H9 (cell line): ENCODE results near the gene CORIN. TPM values are rescaled to one million over a fixed set of nuclear protein-coding genes. Genes with fewer than 3 reads are reported as not detected.

Source experiments
- DNase-seq: peaks from one replicate; pipeline ENCODE4 v3.0.0-alpha.2; 2017
- H2AFZ ChIP-seq: one replicate; pipeline ENCODE4 v1.6.1; 2013; ENCODE audit warnings: mild to moderate bottlenecking, low read length, control low read depth, moderate library complexity
- H2AK5ac ChIP-seq: 2 replicates; pipeline ENCODE4 v1.6.1; 2013; ENCODE audit warnings: low read length, control low read depth, mixed read lengths; ENCODE audit not compliant: insufficient read length
- H2BK120ac ChIP-seq: one replicate; pipeline ENCODE4 v1.6.1; 2013; ENCODE audit warnings: low read depth, mild to moderate bottlenecking, low read length, control low read depth, inconsistent platforms; ENCODE audit not compliant: poor library complexity, severe bottlenecking
- H2BK12ac ChIP-seq: 2 replicates; pipeline ENCODE4 v1.6.1; 2013; ENCODE audit warnings: low read length, control low read depth, mixed read lengths, low read depth; ENCODE audit not compliant: insufficient read length
- H2BK15ac ChIP-seq: 2 replicates; pipeline ENCODE4 v1.6.1; 2013; ENCODE audit warnings: low read depth, low read length, control low read depth
- H2BK20ac ChIP-seq: one replicate; pipeline ENCODE4 v1.6.1; 2013; ENCODE audit warnings: low read depth, mild to moderate bottlenecking, low read length, control low read depth, inconsistent platforms; ENCODE audit not compliant: poor library complexity, severe bottlenecking
- H2BK5ac ChIP-seq: 2 replicates; pipeline ENCODE4 v1.6.1; 2013; ENCODE audit warnings: low read length, control low read depth, mixed read lengths; ENCODE audit not compliant: insufficient read length
- H3K14ac ChIP-seq: 2 replicates; pipeline ENCODE4 v1.6.1; 2013; ENCODE audit warnings: low read length, control low read depth; ENCODE audit not compliant: insufficient read depth
- H3K18ac ChIP-seq: 2 replicates; pipeline ENCODE4 v1.6.1; 2013; ENCODE audit warnings: low read depth, mild to moderate bottlenecking, mixed read lengths, low read length, control low read depth; ENCODE audit not compliant: insufficient read length
- H3K23ac ChIP-seq: 2 replicates; pipeline ENCODE4 v1.6.1; 2013; ENCODE audit warnings: low read length, control low read depth, mixed read lengths, low read depth; ENCODE audit not compliant: insufficient read length
- H3K23me2 ChIP-seq: 2 replicates; pipeline ENCODE4 v1.6.1; 2013; ENCODE audit warnings: low read depth, mild to moderate bottlenecking, mixed read lengths, low read length, control low read depth; ENCODE audit not compliant: insufficient read length, poor library complexity, severe bottlenecking
- H3K27ac ChIP-seq: 2 replicates; pipeline ENCODE4 v1.5.1; 2013; ENCODE audit warnings: low read length, control low read depth, mixed read lengths, low read depth; ENCODE audit not compliant: insufficient read length
- H3K27me3 ChIP-seq: 2 replicates; pipeline ENCODE4 v1.6.1; 2013; ENCODE audit warnings: low read length, control low read depth, inconsistent platforms; ENCODE audit not compliant: insufficient read depth
- H3K4ac ChIP-seq: 2 replicates; pipeline ENCODE4 v1.6.1; 2013; ENCODE audit warnings: low read depth, mild to moderate bottlenecking, control low read depth, inconsistent platforms, low read length, moderate library complexity
- H3K4me1 ChIP-seq: 2 replicates; pipeline ENCODE4 v1.6.1; 2013; ENCODE audit warnings: low read length, control low read depth, inconsistent platforms; ENCODE audit not compliant: insufficient read depth
- H3K4me2 ChIP-seq: 2 replicates; pipeline ENCODE4 v1.6.1; 2013; ENCODE audit warnings: low read length, control low read depth, mixed read lengths; ENCODE audit not compliant: insufficient read length, insufficient read depth
- H3K56ac ChIP-seq: 2 replicates; pipeline ENCODE4 v1.6.1; 2013; ENCODE audit warnings: low read depth, mild to moderate bottlenecking, mixed read lengths, low read length, control low read depth; ENCODE audit not compliant: insufficient read length
- H3K79me1 ChIP-seq: 2 replicates; pipeline ENCODE4 v1.6.1; 2013; ENCODE audit warnings: low read depth, mild to moderate bottlenecking, moderate library complexity, low read length, control low read depth, inconsistent platforms; ENCODE audit not compliant: insufficient read depth, poor library complexity, severe bottlenecking
- H3K79me2 ChIP-seq: 2 replicates; pipeline ENCODE4 v1.6.1; 2013; ENCODE audit warnings: low read length, control low read depth, inconsistent platforms; ENCODE audit not compliant: insufficient read depth
- H3K9ac ChIP-seq: 2 replicates; pipeline ENCODE4 v1.6.1; 2013; ENCODE audit warnings: low read length, control low read depth, mixed read lengths; ENCODE audit not compliant: insufficient read length; ENCODE audit errors: extremely low read depth
- H3K9me3 ChIP-seq: one replicate; pipeline ENCODE4 v1.6.1; 2013; ENCODE audit warnings: low read depth, low read length, inconsistent platforms; ENCODE audit not compliant: control insufficient read depth
- H3T11ph ChIP-seq: one replicate; pipeline ENCODE4 v1.6.1; 2013; ENCODE audit warnings: mild to moderate bottlenecking, low read length, control low read depth, inconsistent platforms
- H4K20me1 ChIP-seq: one replicate; pipeline ENCODE4 v1.6.1; 2013; ENCODE audit not compliant: control insufficient read depth, insufficient read length, insufficient read depth
- H4K5ac ChIP-seq: 2 replicates; pipeline ENCODE4 v1.6.1; 2013; ENCODE audit warnings: low read depth, mild to moderate bottlenecking, mixed read lengths, low read length, control low read depth; ENCODE audit not compliant: insufficient read length
- H4K8ac ChIP-seq: replicated peaks from 2 replicates; pipeline ENCODE4 v1.6.1; 2013; ENCODE audit warnings: low read length, control low read depth, mixed read lengths, low read depth; ENCODE audit not compliant: insufficient read length
- H4K91ac ChIP-seq: 2 replicates; pipeline ENCODE4 v1.6.1; 2013; ENCODE audit warnings: low read depth, mild to moderate bottlenecking, moderate library complexity, mixed read lengths, low read length, control low read depth; ENCODE audit not compliant: insufficient read length
- H3K27ac Mint-ChIP-seq, 3 experiments: 2 replicates in 2 of 3; 3 replicates in 1 of 3; pipeline ENCODE4 v1.8.0; 2020 to 2021; ENCODE audit warnings: mixed read lengths in 3 of 3, mild to moderate bottlenecking in 1 of 3, moderate library complexity in 1 of 3
- H3K27me3 Mint-ChIP-seq: 2 replicates; pipeline ENCODE4 v1.8.0; 2021; ENCODE audit warnings: low read depth, mild to moderate bottlenecking, moderate library complexity, mixed read lengths
- H3K36me3 Mint-ChIP-seq, 3 experiments: 2 replicates in 2 of 3; 3 replicates in 1 of 3; pipeline ENCODE4 v1.8.0; 2020 to 2021; ENCODE audit warnings: low read depth in 3 of 3, mixed read lengths in 3 of 3; ENCODE audit not compliant: insufficient read depth in 1 of 3
- H3K4me1 Mint-ChIP-seq, 2 experiments: 2 replicates each; pipeline ENCODE4 v1.8.0; 2020; ENCODE audit warnings: mixed read lengths in 2 of 2
- H3K4me3 Mint-ChIP-seq, 2 experiments: 2 replicates in 1 of 2; 3 replicates in 1 of 2; pipeline ENCODE4 v1.8.0; 2020 to 2021; ENCODE audit warnings: mild to moderate bottlenecking in 2 of 2, mixed read lengths in 2 of 2, moderate library complexity in 1 of 2
- H3K9me3 Mint-ChIP-seq, 2 experiments: 2 replicates in 1 of 2; 3 replicates in 1 of 2; pipeline ENCODE4 v1.8.0; 2020; ENCODE audit warnings: mild to moderate bottlenecking in 2 of 2, mixed read lengths in 2 of 2, moderate library complexity in 1 of 2
- WGBS: extraction: QIAGEN DNeasy Blood & Tissue Kit; methylation state at CpG from one replicate; pipeline ENCODE4 v1.1.7; 2013; ENCODE audit warnings: missing lambda C conversion rate, low lambda C conversion rate, mixed read lengths; ENCODE audit not compliant: insufficient read length; ENCODE audit errors: extremely low coverage; 5-methylcytosine and 5-hydroxymethylcytosine counted together
- total RNA-seq: library from RNA; stranded (reverse); gene quantifications from 2 replicates; pipeline ENCODE4 v1.2.1, GENCODE V29; 2021
- TF ChIP-seq, protein P1 (sequence below): fragments of 200-600 bp; sonication (generic); conservative IDR thresholded peaks from 3 replicates; pipeline ENCODE4 v1.8.0; 2021; ENCODE audit warnings: antibody characterized with exemption, mild to moderate bottlenecking

Gene CORIN
- total RNA-seq, 1 experiment from 2014 or later = 0.39 TPM

DNA sequence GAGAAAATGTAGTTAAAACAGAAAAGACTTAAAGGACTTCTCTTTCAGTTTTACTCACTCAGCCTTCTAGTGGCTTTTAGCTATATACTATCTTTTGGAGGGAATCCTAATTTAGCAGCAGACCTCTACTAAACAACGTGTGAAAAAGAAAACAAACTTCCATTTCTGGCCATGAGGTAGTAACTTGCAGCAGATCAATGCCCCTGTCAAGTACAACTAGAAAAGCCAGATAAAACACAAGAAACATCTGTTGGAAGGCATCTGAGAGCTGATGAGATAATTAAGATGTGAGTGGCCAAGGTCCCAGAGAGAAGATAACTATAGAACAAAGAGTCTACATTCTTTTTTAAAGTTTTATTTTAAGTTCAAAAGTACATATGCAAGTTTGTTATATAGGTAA, 101.7 kb downstream of the CORIN start:
- no peak for DNase-seq
- Histone ChIP-seq H4K20me1 (no peaks in the 10 kb centered on the region), H3K79me2 (no peaks in the 10 kb centered on the region), H2AK5ac (no peak overlapping the region), H2AFZ (no peak overlapping the region), H3K4me2 (no peak overlapping the region), H2BK20ac (no peak overlapping the region), H3K23me2 (no peaks in the 10 kb centered on the region), H3K56ac (no peak overlapping the region), H3K4me1 (no peaks in the 10 kb centered on the region), H3K27ac (no peak overlapping the region), H2BK15ac (no peak overlapping the region), H3K27me3 (no peaks in the 10 kb centered on the region), H3K79me1 (no peaks in the 10 kb centered on the region), H3K4ac (no peak overlapping the region), H3T11ph (no peak overlapping the region), H2BK5ac (no peak overlapping the region), H4K5ac (no peak overlapping the region), H3K18ac (no peak overlapping the region), H4K8ac (no peak overlapping the region), H3K14ac (no peak overlapping the region), H3K9me3 (no peaks in the 10 kb centered on the region), H4K91ac (no peak overlapping the region), H2BK120ac (no peak overlapping the region), H3K23ac (no peak overlapping the region), H2BK12ac (no peak overlapping the region), H3K9ac (no peak overlapping the region)
- Mint-ChIP-seq H3K4me1 (no peaks in the 10 kb centered on the region), H3K36me3 (peaks cover 0 to 4% (median 0%) of the 10 kb centered on the region in 3 experiments; a peak in 1 of 7 replicates), H3K4me3 (no peak overlapping the region), H3K27me3 (no peaks in the 10 kb centered on the region), H3K27ac (no peak overlapping the region), H3K9me3 (peaks cover 10 to 18% of the 10 kb centered on the region in 2 experiments; a peak in 4 of 5 replicates)
- TF ChIP-seq, protein P1, sequence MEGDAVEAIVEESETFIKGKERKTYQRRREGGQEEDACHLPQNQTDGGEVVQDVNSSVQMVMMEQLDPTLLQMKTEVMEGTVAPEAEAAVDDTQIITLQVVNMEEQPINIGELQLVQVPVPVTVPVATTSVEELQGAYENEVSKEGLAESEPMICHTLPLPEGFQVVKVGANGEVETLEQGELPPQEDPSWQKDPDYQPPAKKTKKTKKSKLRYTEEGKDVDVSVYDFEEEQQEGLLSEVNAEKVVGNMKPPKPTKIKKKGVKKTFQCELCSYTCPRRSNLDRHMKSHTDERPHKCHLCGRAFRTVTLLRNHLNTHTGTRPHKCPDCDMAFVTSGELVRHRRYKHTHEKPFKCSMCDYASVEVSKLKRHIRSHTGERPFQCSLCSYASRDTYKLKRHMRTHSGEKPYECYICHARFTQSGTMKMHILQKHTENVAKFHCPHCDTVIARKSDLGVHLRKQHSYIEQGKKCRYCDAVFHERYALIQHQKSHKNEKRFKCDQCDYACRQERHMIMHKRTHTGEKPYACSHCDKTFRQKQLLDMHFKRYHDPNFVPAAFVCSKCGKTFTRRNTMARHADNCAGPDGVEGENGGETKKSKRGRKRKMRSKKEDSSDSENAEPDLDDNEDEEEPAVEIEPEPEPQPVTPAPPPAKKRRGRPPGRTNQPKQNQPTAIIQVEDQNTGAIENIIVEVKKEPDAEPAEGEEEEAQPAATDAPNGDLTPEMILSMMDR = no peak
- no CpG with 5 or more reads among the region's 1 CpG for WGBS
